PC-3 (cell line): ENCODE data around the gene TRIM44. TPM values are rescaled to one million over a fixed set of nuclear protein-coding genes. Genes with fewer than 3 reads are reported as not detected.
A peak's percentile ranks its signal among the peaks of the same experiment; 100 is the strongest.

Experiments
- ATAC-seq: fragments of 200-7000 bp; cut with Tn5 transposase; 2 replicates; pipeline ENCODE4 v1.9.1; 2020; ENCODE audit warnings: mild to moderate bottlenecking, moderate library complexity
- BruUV-seq: library from RNA; stranded (reverse); fragments of 400-500 nt; replicated peaks from 2 replicates; lab custom pipeline; 2021; lab: Mats Ljungman, UMichigan
- CTCF ChIA-PET: fragments of 300-600 bp; sonication (Branson Sonifier 250); formaldehyde crosslinking; loops from one replicate; lab custom pipeline; 2022; ENCODE audit warnings: antibody characterized with exemption; lab: Charles Lee
- POLR2A ChIA-PET: fragments of 300-600 bp; sonication (Branson Sonifier 250); formaldehyde crosslinking; loops from one replicate; lab custom pipeline; 2022; ENCODE audit warnings: antibody characterized with exemption; ENCODE audit not compliant: unreplicated experiment; lab: Charles Lee
- DNase-seq: peaks from one replicate; pipeline ENCODE4 v3.0.0-alpha.2; 2015
- H2AFZ ChIP-seq: fragments of 300-600 bp; sonication (generic); 2 replicates; pipeline ENCODE4 v1.6.0; 2016; ENCODE audit warnings: antibody characterized with exemption, low read length
- H3F3A ChIP-seq: fragments of 300-600 bp; sonication (generic); one replicate; pipeline ENCODE4 v1.6.0; 2017; ENCODE audit warnings: antibody characterized with exemption, low read length, control low read depth, mild to moderate bottlenecking; ENCODE audit not compliant: unreplicated experiment
- H3K27ac ChIP-seq: fragments of 300-600 bp; sonication (generic); 2 replicates; pipeline ENCODE4 v1.5.1; 2016; ENCODE audit warnings: mild to moderate bottlenecking, low read length
- H3K27me3 ChIP-seq: fragments of 300-600 bp; sonication (generic); 2 replicates; pipeline ENCODE4 v1.6.1; 2016; ENCODE audit warnings: low read length, mixed read lengths
- H3K36me3 ChIP-seq: fragments of 300-600 bp; sonication (generic); 2 replicates; pipeline ENCODE4 v1.6.1; 2016; ENCODE audit warnings: low read depth, mixed run types, low read length, mixed read lengths
- H3K4me1 ChIP-seq: fragments of 300-600 bp; sonication (generic); 2 replicates; pipeline ENCODE4 v1.5.1; 2016; ENCODE audit warnings: low read length; ENCODE audit not compliant: insufficient read depth
- H3K4me2 ChIP-seq: fragments of 300-600 bp; sonication (generic); 2 replicates; pipeline ENCODE4 v1.6.0; 2016; ENCODE audit warnings: low read length
- H3K4me3 ChIP-seq: fragments of 300-600 bp; sonication (generic); 2 replicates; pipeline ENCODE4 v1.5.1; 2016; ENCODE audit warnings: mild to moderate bottlenecking, low read length, mixed read lengths
- H3K79me2 ChIP-seq: fragments of 300-600 bp; sonication (generic); 2 replicates; pipeline ENCODE4 v1.6.1; 2017; ENCODE audit warnings: low read length, mixed read lengths
- H3K9ac ChIP-seq: fragments of 300-600 bp; sonication (generic); 2 replicates; pipeline ENCODE4 v1.6.0; 2016; ENCODE audit warnings: mild to moderate bottlenecking, low read length
- H3K9me2 ChIP-seq: fragments of 300-600 bp; sonication (generic); replicated peaks from 2 replicates; pipeline ENCODE4 v1.6.1; 2016; ENCODE audit warnings: mixed run types, low read length, mixed read lengths
- H3K9me3 ChIP-seq: fragments of 300-600 bp; sonication (generic); 2 replicates; pipeline ENCODE4 v1.6.1; 2016; ENCODE audit warnings: low read length, mixed read lengths
- H4K20me1 ChIP-seq: fragments of 300-600 bp; sonication (generic); 2 replicates; pipeline ENCODE4 v1.6.1; 2016; ENCODE audit warnings: low read length, mixed read lengths
- CTCF ChIP-seq: fragments of 300-600 bp; sonication (generic); conservative IDR thresholded peaks from 2 replicates; pipeline ENCODE4 v1.5.1; 2017; ENCODE audit warnings: antibody characterized with exemption, low read depth, mild to moderate bottlenecking, low read length
- EZH2 ChIP-seq: fragments of 300-600 bp; sonication (generic); IDR thresholded peaks from one replicate; pipeline ENCODE4 v1.6.1; 2017; ENCODE audit warnings: antibody characterized with exemption, mild to moderate bottlenecking, low read length; ENCODE audit not compliant: unreplicated experiment
- EZH2phosphoT487 ChIP-seq: fragments of 300-600 bp; sonication (generic); IDR thresholded peaks from 2 replicates; pipeline ENCODE4 v1.6.1; 2018; ENCODE audit warnings: mild to moderate bottlenecking, antibody characterized with exemption, low read length, borderline replicate concordance
- intact Hi-C: fragments of 100-400 bp; cut with micrococcal nuclease; formaldehyde crosslinking; loops from 2 replicates; pipeline ENCODE4 v1.9.0; 2023
- total RNA-seq: library from RNA; depleted of rRNA; stranded (reverse); fragments of >200 nt; gene quantifications from 2 replicates; pipeline ENCODE4 v1.2.3, GENCODE V29; 2014

TRIM44 gene
- total RNA-seq, 1 experiment from 2014 or later = 14.0 TPM

- Histone ChIP-seq H3K27me3 (no peaks in the 10 kb centered on the region), H3K4me3 (no peak overlapping the region), H3F3A (no peaks in the 10 kb centered on the region), H3K27ac (no peak overlapping the region), H3K9me2 (no peaks in the 10 kb centered on the region), H3K4me2 (no peak overlapping the region), H4K20me1 (no peaks in the 10 kb centered on the region; the same call in 1 of the 2 replicates), H3K9me3 (no peaks in the 10 kb centered on the region), H3K4me1 (0 out of 2 replicates have a peak, but pooled peaks cover 5% of the 10 kb centered on the region), H3K36me3 (no peaks in the 10 kb centered on the region; the same call in 1 of the 2 replicates), H2AFZ (no peak overlapping the region), H3K9ac (no peak overlapping the region), H3K79me2 (peaks cover 15% of the 10 kb centered on the region)
- TF ChIP-seq CTCF (no peak), EZH2phosphoT487 (no peak), EZH2 (no peak)
- ChIA-PET CTCF (no interaction called here), POLR2A (no interaction called here)
- peak; percentile 55; the same call in 1 of the 2 replicates for ATAC-seq
- DNase-seq = peak; percentile 27
- intact Hi-C loops = no loop called here
- BruUV-seq = no TSS peak
Measured at GRCh38 chr11:35688023-35688422, 25.4 kb downstream of the TRIM44 start.

GRCh38 chr11:35689081-35689996, 26.8 kb downstream of the TRIM44 start:
- no peak for ATAC-seq
- Histone ChIP-seq H3K9ac (no peak overlapping the region), H2AFZ (no peak overlapping the region), H3K9me3 (no peaks in the 10 kb centered on the region), H3K4me2 (no peak overlapping the region), H3K4me3 (no peak overlapping the region), H3F3A (no peaks in the 10 kb centered on the region), H3K27ac (no peak overlapping the region), H3K36me3 (no peaks in the 10 kb centered on the region; the same call in 1 of the 2 replicates), H3K79me2 (peaks cover 2% of the 10 kb centered on the region), H3K4me1 (0 out of 2 replicates have a peak, but pooled peaks cover 5% of the 10 kb centered on the region), H4K20me1 (no peaks in the 10 kb centered on the region), H3K9me2 (no peaks in the 10 kb centered on the region), H3K27me3 (no peaks in the 10 kb centered on the region)
- no peak for DNase-seq
- BruUV-seq = no TSS peak
- intact Hi-C loops = no loop called here
- ChIA-PET CTCF (no interaction called here), POLR2A (no interaction called here)
- TF ChIP-seq EZH2 (no peak), CTCF (no peak), EZH2phosphoT487 (no peak)

GRCh38 chr11:35702126-35702525, 39.6 kb downstream of the TRIM44 start:
- Histone ChIP-seq H3K27me3 (no peaks in the 10 kb centered on the region), H3K9me3 (no peaks in the 10 kb centered on the region), H3F3A (no peaks in the 10 kb centered on the region), H4K20me1 (no peaks in the 10 kb centered on the region), H3K9ac (no peak overlapping the region), H3K27ac (no peak overlapping the region), H3K4me2 (no peak overlapping the region), H3K9me2 (no peaks in the 10 kb centered on the region), H3K4me3 (no peak overlapping the region), H3K4me1 (no peaks in the 10 kb centered on the region), H2AFZ (no peak overlapping the region), H3K36me3 (no peaks in the 10 kb centered on the region), H3K79me2 (no peaks in the 10 kb centered on the region)
- no TSS peak for BruUV-seq
- POLR2A ChIA-PET = no interaction called here
- CTCF ChIA-PET = no interaction called here
- DNase-seq = no peak
- no peak for TF ChIP-seq EZH2phosphoT487
- TF ChIP-seq CTCF = no peak
- no peak for TF ChIP-seq EZH2
- ATAC-seq = no peak
- intact Hi-C loops = no loop called here
